ENCODE measurements around the gene TBX6.

The TBX6 gene

DNA sequence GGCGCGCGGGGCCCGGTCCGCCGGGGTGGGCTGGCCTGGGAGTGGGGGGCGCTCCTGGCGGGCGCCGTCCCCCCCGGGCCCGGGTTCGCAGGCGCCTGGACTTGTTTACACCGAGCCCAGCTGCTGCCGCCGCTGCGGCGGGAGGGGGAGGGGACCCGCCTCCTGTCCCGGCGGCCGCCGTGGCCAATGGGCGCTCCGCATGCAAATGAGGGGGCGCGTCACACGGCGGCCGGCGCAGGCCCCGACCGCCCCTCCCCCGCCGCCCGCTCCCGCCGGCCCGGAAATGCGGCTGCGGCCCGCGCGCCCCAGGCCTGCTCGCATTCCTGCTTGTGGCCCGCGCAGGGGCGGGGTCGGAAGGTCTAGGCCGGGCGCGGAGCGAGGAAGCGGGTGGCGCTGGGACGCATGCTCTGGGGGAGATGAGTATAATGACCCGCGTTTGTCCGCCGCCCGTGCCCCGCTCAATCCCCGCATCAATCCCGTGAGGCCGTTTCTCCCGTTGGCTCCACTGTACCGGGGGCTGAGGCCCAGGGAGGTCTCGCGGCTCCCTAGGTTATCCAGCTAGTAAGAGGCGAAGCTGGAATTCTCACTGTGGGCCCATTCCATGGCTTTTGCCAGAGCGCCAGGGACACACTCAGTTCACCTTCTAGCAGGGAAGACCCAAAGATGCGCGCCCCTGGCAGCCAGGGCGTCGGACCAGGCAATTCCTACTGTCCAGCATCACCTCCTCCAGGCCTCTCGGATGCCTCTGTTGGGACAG, 4.6 kb upstream of the TBX6 start, which contains the start of gene YPEL3:
TSS of gene YPEL3 (minus strand) at position 109 of the 757 bp plus-strand sequence. CDS start 731 bp downstream, outside the sequence.
- Mint-ChIP-seq H3K9me3 (peaks cover 12% of the 10 kb centered on the region), H3K27ac (peak within 1 kb of the TSS; percentile 98), H3K4me3 (peak within 1 kb of the TSS; percentile 95), H3K27me3 (no peaks in the 10 kb centered on the region), H3K36me3 (peaks cover 33% of the 10 kb centered on the region), H3K4me1 (peaks cover 42% of the 10 kb centered on the region)
- ATAC-seq, result peak; percentile 73

DNA sequence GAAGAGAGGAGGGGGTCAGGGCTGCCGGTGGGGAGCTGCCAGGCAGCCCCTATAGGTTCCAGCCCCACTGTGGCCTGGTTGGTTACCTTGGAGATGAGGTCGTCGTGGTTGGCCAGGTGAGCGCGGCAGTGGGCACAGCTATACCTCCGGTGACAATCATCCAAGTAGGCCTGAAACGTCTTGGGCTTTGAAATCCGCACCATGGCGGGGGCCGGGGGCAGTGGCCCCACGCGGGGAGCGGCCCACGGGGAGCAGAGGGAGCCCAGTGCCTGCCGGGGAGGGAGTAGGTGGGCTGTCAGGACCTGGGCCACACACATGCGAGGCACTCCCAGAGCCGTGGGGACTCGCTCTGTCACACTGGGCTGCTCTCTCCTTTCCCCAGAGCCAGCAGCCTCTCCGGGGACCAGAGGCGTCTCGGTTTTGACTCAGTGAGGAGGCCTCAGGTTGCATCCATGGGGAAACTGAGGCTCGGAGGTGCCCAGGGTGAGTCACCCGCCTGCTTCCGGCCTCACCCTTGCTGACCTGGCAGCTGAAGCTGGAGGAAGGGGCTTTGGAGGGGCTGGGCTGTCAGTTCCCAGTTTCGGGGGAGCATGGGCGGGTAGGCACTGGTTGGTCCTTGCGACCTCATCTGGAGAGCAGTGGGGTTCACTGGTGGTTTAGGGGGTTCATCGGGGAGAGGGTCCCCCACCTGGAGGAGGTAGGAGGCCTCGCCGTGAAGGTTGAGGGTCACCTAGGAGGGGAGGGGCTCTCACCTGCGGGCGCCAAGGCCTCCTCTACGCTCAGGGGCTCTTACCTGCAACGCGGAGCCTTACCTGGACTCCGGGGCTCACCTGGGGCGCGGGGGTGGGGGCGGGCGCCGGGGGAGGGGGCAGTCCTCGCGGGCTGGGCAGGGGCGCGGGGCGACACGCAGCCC, 3.7 kb upstream of the TBX6 start:
- Mint-ChIP-seq H3K27me3 (no peaks in the 10 kb centered on the region), H3K4me1 (peaks cover 45% of the 10 kb centered on the region), H3K27ac (peak overlapping the region; percentile 98), H3K4me3 (peak overlapping the region; percentile 95), H3K36me3 (peaks cover 33% of the 10 kb centered on the region), H3K9me3 (peaks cover 12% of the 10 kb centered on the region)
- no peak for ATAC-seq

DNA sequence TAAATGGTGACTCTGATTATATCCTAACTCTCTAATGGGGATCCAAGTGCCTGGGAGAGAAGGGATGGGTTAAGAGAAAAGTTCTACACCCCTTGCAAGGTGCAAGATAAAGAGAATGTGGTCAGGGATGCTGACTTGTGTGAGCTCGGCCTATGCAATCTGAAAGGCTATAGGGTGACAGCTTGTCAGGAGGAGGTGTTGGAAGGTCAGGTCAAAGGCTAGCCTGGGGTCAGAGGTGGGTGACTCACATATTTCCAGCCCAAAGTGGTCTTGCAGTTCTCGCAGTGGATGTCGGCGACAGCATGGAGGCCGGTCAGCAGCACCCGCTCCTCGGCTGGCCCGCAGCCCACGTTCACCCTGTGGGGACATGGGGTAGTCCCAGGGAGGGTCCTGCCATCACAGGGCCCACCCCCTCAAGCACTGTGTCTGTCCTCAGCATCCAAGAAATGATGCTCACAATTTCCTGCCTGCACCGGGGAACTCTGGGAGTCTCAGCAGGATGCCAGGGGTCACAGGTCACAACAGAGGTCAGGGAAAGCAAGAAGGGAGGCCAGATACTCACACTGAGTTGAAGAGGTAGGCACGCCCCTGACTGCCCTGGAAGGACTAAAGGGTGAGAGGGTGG, 2.9 kb upstream of the TBX6 start:
- no peaks in the 10 kb centered on the region for H3K27me3 Mint-ChIP-seq
- H3K9me3 Mint-ChIP-seq, result peaks cover 12% of the 10 kb centered on the region
- H3K4me3 Mint-ChIP-seq, result peak overlapping the region; percentile 95
- peak overlapping the region; percentile 98 for H3K27ac Mint-ChIP-seq
- peaks cover 33% of the 10 kb centered on the region for H3K36me3 Mint-ChIP-seq
- no peak for ATAC-seq
- H3K4me1 Mint-ChIP-seq, result peaks cover 52% of the 10 kb centered on the region

DNA sequence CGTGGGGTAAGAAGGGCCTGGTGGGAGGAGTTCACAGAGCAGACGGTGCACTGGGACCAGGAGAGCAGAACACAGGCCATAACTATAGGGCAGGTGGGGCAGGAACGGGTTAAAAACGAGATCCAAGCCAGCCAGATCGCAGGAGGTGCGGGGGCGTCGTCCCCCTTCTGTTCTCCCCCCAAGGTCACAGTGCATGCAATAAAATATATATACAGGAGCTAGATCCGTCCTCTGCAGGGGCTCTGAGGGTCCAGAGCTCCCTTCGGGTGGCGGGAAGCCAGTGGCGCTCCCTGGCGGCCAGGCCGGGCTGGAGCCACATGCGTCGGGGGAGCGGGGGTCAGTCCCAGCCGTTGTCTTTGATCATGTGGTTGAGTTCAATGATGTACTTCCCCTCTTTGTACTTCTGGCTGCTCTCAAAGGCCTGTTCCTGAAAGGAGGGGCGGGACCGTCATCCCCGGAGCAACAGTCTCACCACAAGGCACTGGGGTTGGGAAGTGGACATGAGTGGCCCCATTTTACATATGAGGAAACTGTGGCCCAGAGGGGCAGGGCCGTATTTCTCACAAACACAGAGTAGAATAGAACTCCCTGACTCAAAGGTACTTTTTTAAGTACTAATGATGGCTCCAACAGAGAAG, 768 bp upstream of the TBX6 start:
- ATAC-seq, result peak; percentile 83
- peaks cover 7% of the 10 kb centered on the region for H3K9me3 Mint-ChIP-seq
- H3K4me3 Mint-ChIP-seq, result peak overlapping the region; percentile 80
- H3K27ac Mint-ChIP-seq, result peak overlapping the region; percentile 98
- H3K4me1 Mint-ChIP-seq, result peaks cover 52% of the 10 kb centered on the region
- peaks cover 29% of the 10 kb centered on the region for H3K36me3 Mint-ChIP-seq
- H3K27me3 Mint-ChIP-seq, result no peaks in the 10 kb centered on the region

DNA sequence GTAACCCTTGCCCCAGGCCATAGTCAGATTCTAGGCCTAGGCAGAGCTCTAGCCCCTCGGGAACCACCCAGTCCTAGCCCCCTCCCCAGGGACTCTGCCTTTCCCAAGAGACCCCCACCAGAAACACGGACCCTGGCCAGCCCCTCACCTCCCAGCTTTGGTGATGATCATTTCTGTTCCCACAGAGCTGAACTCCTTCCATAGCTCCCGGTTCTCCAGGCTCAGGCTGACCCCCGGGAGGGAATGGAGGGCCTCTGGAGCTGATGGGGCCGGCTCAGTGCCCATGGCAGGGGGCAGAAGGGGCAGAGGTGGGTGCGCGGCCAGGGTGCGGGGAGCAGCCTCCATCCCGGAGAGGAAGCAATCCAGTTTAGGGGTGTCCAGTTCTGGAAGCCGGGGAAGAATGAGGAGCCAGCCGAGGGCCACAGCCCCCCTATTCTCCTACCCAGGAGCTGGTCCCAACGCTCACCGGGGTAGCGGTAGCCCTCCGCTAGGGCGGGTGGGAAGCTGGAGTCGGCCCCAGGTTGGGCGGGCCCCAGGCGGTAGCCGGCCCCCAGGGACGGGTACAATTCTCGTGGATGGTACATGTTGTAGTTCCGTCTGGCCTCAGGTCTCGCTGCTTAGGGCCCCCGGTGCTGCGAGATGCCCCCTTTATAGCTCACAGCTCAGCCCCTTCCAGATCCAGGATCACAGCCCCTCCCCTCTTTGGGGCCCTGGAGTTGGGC, 953 bp downstream of the TBX6 start:
- peaks cover 31% of the 10 kb centered on the region for H3K36me3 Mint-ChIP-seq

DNA sequence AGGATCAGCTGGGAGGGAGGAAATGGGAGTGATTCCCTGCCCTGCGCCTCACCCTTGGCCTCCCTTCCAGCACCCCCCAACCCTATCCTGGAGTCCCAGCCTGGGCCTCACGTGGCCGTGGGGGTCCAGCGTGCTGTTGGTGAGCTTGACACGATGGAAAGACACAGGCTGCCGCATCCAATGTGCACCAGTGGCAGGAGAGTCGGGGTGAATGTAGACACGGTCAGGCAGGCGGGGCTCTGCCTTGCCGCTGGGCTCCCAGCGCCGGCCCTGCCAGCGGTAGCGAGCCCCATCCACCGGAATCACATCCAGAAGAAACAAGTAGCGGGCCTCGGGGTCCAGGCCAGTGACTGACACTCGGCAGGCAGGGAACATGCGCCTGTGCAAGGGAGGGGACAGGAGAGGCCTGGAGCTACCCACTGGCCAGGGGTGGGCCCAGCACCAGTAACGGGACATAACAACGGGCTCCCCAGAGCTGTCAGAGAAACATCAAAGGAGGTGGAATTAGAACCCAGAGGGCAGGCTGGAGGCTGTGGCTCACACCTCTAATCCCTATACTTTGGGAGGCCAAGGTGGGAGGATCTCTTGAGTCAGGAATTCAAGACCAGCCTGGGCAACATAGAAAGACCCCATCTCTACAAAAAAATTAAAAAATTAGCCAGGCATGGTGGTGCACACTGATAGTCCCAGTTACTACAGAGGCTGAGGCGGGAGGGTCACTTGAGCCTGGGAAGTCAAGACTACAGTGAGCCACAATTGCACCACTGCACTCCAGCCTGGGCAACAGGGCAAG, 2.7 kb downstream of the TBX6 start:
- Mint-ChIP-seq H3K4me3 (no peak overlapping the region), H3K36me3 (peaks cover 15% of the 10 kb centered on the region), H3K4me1 (peaks cover 50% of the 10 kb centered on the region)

More for the DNA sequence above, 953 bp downstream of the TBX6 start:
- Mint-ChIP-seq H3K4me1 (peaks cover 66% of the 10 kb centered on the region), H3K9me3 (no peaks in the 10 kb centered on the region), H3K27me3 (no peaks in the 10 kb centered on the region), H3K27ac (peak overlapping the region; percentile 98), H3K4me3 (no peak overlapping the region)
- no peak for ATAC-seq

DNA sequence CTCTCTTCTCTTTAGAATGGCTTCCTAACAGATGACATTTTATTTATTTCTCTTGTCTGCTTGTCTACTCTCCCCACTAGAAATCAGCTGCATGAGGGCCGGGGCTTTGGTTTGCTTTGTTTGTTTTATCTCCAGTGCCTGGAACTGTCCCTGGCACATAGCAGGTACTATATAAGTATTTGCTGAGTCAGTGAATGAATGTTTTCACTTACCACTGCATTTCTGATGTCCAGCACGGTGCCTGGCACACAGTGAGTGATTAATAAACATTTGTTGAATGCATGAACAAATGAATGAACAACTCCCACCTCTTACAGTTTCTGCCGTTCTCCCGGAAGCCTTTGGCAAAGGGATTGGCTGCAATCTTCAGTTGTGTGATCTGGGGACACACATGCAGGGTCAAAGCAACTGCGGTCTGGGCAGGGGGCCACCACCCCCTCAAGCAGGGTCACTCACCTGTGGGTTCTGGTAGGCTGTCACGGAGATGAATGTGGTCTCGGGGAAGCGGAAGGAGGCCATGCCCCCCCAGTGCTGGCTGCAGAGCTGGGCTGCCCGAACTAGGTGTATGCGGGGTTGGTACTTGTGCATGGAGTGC, 3.4 kb downstream of the TBX6 start:
- H3K27ac Mint-ChIP-seq, result peak overlapping the region; percentile 20

More for the DNA sequence above, 2.7 kb downstream of the TBX6 start:
- no peaks in the 10 kb centered on the region for H3K27me3 Mint-ChIP-seq
- no peaks in the 10 kb centered on the region for H3K9me3 Mint-ChIP-seq
- H3K27ac Mint-ChIP-seq, result peak overlapping the region; percentile 20
- ATAC-seq, result no peak

DNA sequence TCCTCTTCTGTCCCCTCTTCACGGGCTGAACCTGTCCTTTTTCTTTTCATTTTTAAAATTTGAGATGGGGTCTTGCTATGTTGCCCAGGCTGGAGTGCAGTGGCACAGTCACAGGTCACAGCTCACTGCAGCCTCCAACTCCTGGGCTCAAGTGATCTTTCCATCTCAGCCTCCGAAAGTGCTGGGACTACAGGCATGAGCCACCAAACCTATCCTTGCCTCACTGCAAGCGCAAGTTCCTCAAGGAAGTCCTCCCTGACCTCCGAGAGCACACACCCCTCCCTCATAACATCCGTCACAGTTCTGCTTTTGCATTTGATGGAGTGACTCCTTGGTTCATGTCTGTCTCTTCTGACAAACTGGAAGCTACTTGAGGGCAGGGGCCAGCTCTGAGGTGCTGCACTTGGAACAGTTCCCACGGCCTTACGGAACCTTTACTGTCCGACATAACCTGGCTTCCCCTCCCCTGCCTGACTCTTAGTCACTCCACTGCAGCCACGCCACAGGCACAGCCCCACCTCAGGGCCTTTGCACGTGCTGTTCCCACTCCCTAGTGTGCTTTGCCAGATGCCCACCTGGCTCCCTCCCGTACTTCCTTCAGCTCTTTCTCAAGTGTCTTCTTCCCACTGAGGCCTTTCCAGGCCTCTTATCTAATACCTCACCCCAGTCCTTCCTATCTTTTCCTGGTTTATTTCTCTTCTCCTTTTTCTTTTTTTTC, 4.4 kb downstream of the TBX6 start:
- Mint-ChIP-seq H3K27ac (peak overlapping the region; percentile 61), H3K9me3 (no peaks in the 10 kb centered on the region), H3K4me1 (peaks cover 39% of the 10 kb centered on the region), H3K4me3 (no peak overlapping the region), H3K27me3 (no peaks in the 10 kb centered on the region), H3K36me3 (peaks cover 22% of the 10 kb centered on the region)
- ATAC-seq, result no peak

More for the DNA sequence above, 3.4 kb downstream of the TBX6 start:
- peaks cover 12% of the 10 kb centered on the region for H3K36me3 Mint-ChIP-seq
- H3K27me3 Mint-ChIP-seq, result no peaks in the 10 kb centered on the region
- H3K4me1 Mint-ChIP-seq, result peaks cover 45% of the 10 kb centered on the region
- no peak for ATAC-seq
- no peak overlapping the region for H3K4me3 Mint-ChIP-seq
- H3K9me3 Mint-ChIP-seq, result no peaks in the 10 kb centered on the region

DNA sequence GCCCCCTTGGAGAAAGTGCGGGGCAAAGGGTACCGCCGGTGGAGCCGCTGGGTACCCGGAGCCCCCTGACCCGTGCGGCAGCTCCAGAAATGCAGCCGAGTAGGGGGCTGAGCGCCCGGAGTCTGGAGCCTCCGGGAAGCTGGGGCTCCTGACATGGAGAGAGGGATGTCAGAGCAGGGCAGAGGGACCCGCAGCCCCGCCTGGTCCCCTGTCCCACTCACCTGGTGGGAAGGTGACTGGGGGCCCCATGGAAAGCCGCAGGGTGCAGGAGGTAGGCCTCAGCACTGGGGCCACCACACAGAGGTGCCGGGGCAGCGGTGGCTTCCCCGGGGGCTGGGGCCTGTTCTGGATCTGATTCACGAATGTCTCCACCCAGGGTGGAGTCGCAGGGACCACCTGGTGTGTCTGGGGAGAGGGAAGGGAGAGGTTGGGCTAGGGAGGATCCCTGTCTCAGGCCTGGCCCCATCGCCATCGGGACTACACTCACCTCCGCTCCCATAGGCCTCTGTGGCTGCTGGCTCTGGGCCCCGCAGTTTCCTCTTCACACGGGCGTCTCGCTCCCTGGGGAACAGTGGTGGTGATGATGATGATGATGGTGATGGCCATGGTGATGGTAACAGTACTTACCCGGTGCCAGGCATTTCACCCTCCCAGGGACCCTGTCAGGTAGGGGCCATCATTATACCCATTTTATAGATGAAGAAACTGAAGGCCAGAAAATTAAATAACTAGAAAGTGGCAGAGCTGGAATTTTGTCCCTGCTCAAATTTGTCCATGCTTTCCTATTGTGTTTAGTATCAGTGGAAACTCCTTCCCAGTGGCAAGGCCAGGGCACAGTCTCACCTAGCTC, 5.2 kb downstream of the TBX6 start:
- Mint-ChIP-seq H3K27ac (peak overlapping the region; percentile 61), H3K9me3 (no peaks in the 10 kb centered on the region), H3K4me3 (no peak overlapping the region)

DNA sequence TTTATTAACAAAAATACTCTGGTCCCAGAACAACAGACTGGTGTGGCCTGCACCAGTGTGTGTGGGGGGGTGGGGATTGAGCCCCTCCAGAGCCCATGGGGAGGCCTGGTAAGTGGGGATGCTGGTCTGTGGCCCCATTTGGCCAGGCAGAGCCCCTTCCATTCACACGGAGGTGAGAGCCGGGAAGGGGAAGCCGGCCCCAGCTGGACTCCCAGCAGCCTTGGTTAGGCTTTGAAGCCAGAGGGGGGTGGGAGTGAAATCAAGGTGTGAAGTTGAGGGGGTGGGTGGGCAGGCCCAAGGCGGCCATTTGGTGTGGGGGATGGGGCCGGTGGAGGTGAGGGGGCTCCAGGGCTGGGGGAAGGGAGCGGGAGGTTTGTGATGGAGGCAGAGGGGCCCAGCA, 5.9 kb downstream of the TBX6 start:
- Mint-ChIP-seq H3K4me3 (no peak overlapping the region), H3K4me1 (peaks cover 33% of the 10 kb centered on the region), H3K9me3 (no peaks in the 10 kb centered on the region), H3K36me3 (peaks cover 30% of the 10 kb centered on the region), H3K27me3 (no peaks in the 10 kb centered on the region), H3K27ac (peak overlapping the region; percentile 61)
- ATAC-seq, result no peak

More for the DNA sequence above, 5.2 kb downstream of the TBX6 start:
- Mint-ChIP-seq H3K4me1 (peaks cover 37% of the 10 kb centered on the region), H3K36me3 (peaks cover 30% of the 10 kb centered on the region), H3K27me3 (no peaks in the 10 kb centered on the region)
- ATAC-seq, result peak; percentile 40

DNA sequence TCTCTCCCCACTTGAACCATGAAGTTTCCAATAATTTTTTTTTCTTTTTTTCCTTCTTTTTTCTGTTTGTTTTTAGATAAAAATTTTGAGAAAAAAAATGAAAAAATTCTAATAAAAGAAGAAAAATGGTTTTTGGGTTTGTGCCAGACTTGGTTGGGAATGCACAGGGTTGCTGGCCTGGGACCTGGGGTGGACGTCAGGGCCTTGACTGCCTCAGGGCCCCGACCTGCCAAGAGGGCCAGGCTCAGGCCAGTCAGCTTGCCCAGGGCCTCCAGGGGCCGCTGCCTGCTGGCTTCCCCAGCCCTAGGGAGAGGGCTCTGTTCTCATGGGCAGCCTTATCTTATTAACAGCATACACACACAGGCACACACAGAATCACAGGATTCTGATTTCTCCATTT, 6.5 kb downstream of the TBX6 start:
- Mint-ChIP-seq H3K36me3 (peaks cover 30% of the 10 kb centered on the region), H3K9me3 (no peaks in the 10 kb centered on the region), H3K4me1 (peaks cover 29% of the 10 kb centered on the region), H3K4me3 (no peak overlapping the region), H3K27ac (no peak overlapping the region), H3K27me3 (no peaks in the 10 kb centered on the region)
- ATAC-seq, result no peak

DNA sequence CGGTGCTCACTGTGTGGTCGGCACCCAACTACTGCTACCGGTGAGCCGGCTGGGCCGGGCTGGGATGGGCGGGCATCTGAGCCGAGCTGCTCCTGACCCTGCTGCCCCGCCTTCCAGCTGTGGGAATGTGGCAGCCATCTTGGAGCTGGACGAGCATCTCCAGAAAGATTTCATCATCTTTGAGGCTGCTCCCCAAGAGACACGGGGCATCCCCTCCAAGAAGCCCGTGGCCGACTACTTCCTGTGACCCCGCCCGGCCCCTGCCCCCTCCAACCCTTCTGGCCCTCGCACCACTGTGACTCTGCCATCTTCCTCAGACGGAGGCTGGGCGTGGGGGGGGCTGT, 6.9 kb downstream of the TBX6 start:
- Mint-ChIP-seq H3K27ac (no peak overlapping the region), H3K4me3 (no peak overlapping the region), H3K36me3 (peaks cover 30% of the 10 kb centered on the region), H3K9me3 (no peaks in the 10 kb centered on the region), H3K4me1 (peaks cover 25% of the 10 kb centered on the region), H3K27me3 (no peaks in the 10 kb centered on the region)
- ATAC-seq, result no peak
